Measurements from ENCODE around the gene TKFC.

The TKFC gene

GRCh38 chr11:61298663-61299244 is 34.3 kb upstream of the TKFC start:
- TF ChIP-seq, protein P1, sequence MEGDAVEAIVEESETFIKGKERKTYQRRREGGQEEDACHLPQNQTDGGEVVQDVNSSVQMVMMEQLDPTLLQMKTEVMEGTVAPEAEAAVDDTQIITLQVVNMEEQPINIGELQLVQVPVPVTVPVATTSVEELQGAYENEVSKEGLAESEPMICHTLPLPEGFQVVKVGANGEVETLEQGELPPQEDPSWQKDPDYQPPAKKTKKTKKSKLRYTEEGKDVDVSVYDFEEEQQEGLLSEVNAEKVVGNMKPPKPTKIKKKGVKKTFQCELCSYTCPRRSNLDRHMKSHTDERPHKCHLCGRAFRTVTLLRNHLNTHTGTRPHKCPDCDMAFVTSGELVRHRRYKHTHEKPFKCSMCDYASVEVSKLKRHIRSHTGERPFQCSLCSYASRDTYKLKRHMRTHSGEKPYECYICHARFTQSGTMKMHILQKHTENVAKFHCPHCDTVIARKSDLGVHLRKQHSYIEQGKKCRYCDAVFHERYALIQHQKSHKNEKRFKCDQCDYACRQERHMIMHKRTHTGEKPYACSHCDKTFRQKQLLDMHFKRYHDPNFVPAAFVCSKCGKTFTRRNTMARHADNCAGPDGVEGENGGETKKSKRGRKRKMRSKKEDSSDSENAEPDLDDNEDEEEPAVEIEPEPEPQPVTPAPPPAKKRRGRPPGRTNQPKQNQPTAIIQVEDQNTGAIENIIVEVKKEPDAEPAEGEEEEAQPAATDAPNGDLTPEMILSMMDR (IDR thresholded peaks at IDR 0.05; ENCODE audit: insufficient read depth, low read length, missing control alignments): no peak
- DNase-seq (ENCODE audit: low read depth, low spot score): no peak
- POLR2A ChIA-PET: interaction anchor here (0.6 kb wide), 1 partner anchor 9 kb away, joined by 3 read pairs; no protein-coding TSS in a partner anchor
- CTCF ChIA-PET: interaction anchor here (1.2 to 2.0 kb wide), 5 partner anchors 10 to 137 kb away, joined by 4 to 12 read pairs (median 8); no protein-coding TSS in a partner anchor
- H3K4me3 ChIP-seq (ENCODE audit: low read depth, low read length): no peak overlapping the region

DNA sequence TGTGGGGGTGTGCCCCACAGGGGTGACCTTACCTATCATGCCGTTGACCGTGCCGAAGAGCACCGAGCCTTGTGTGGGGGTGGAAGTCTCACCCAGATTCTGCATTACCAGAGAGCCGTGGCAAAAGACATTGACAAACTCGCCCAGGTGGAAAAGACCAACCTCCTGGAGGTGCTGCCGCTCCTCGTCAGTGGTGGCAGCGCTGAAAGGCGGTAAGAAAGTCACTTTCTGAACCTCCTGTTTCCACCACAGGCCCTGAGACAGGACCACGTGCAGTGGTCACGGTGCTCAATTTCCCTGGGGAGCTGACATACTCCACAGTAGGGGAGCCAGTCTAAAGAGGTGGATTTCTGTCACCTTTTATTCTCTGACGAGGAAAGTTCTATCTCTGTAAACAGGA is 30.5 kb upstream of the TKFC start:
- TF ChIP-seq, protein P1 (IDR thresholded peaks at IDR 0.05; ENCODE audit: insufficient read depth, low read length, missing control alignments): no peak
- POLR2A ChIA-PET: no interaction called here
- CTCF ChIA-PET: no interaction called here
- H3K4me3 ChIP-seq (ENCODE audit: low read depth, low read length): no peak overlapping the region
- DNase-seq (ENCODE audit: low read depth, low spot score): no peak

DNA sequence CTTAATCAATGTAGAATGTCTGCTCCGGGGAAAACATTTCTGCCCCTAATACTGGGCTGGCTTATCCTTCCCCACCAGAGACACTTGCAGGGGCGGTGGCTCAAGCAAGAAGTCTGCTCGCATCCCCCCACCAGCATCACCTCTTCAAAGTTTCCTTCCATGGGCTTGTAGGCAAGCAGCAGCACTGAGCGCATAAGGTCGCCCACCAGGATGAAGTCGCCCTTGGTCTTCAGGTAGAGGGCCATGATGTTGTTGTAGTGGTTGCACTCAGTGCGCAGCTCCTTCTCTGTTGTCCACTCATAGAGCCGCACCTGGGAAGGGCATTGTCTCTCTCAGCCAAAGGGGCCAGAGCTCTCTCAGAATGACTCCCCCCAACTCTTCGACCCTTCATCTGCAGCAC is 29.3 kb upstream of the TKFC start:
- CTCF ChIA-PET: no interaction called here
- no peak for DNase-seq (ENCODE audit: low read depth, low spot score)
- POLR2A ChIA-PET: no interaction called here
- TF ChIP-seq, protein P1 (IDR thresholded peaks at IDR 0.05; ENCODE audit: insufficient read depth, low read length, missing control alignments): no peak
- H3K4me3 ChIP-seq (ENCODE audit: low read depth, low read length): no peak overlapping the region

- ChIA-PET CTCF (interaction anchor here (0.6 to 1.2 kb wide), 3 partner anchors 10 to 140 kb away, joined by 3 read pairs; partner anchors contain the start of gene VWCE), POLR2A (no interaction called here)
- DNase-seq (ENCODE audit: low read depth, low spot score): no peak
- TF ChIP-seq, protein P1 (IDR thresholded peaks at IDR 0.05; ENCODE audit: insufficient read depth, low read length, missing control alignments): no peak
- no peak overlapping the region for H3K4me3 ChIP-seq (ENCODE audit: low read depth, low read length)
These were observed 27.6 kb upstream of the TKFC start for GRCh38 chr11:61305417-61305816.

DNA sequence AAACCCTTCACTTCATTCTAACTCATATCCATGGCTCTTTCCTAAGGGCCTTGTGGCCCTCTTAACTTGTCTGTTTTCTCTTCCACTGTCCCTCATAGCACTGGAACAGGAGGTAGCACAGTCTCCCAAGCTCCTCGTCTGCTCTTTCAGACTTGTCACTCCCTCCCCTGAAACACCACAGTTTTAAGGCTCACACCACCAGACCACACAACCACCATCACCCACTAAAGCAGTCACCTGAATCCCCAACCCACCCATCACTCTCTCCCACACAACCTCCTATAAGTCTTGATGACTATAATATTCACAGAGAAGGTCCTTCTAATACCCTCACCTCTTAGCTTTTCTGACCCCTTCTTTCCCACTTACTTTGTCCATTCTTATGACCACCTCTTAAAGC is 26.8 kb upstream of the TKFC start:
- TF ChIP-seq, protein P1 (IDR thresholded peaks at IDR 0.05; ENCODE audit: insufficient read depth, low read length, missing control alignments): no peak
- ChIA-PET POLR2A (no interaction called here), CTCF (interaction anchor here (0.8 kb wide), 1 partner anchor 11 kb away, joined by 3 read pairs; the partner anchor contains the start of gene VWCE)
- H3K4me3 ChIP-seq (ENCODE audit: low read depth, low read length): no peak overlapping the region
- no peak for DNase-seq (ENCODE audit: low read depth, low spot score)

DNA sequence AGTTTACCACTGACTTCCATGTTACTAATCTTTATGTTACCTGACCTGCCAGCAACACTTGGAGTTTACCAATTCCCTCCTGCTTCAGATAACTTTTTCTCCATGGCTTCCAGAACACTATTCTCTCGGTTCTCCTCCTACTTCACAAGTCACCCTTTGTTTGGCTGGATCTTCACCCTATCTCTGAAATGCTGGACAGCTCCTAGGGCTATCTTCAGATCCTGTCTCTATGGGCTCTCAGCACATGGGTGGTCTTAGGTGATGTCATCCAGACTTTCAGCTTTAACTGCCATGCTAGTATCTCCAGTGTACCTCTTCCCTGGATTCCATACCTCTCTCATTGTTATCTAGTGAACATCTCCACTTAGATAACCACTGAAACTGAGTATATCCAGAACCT is 25.7 kb upstream of the TKFC start:
- TF ChIP-seq, protein P1 (IDR thresholded peaks at IDR 0.05; ENCODE audit: insufficient read depth, low read length, missing control alignments): no peak
- no peak for DNase-seq (ENCODE audit: low read depth, low spot score)
- ChIA-PET POLR2A (no interaction called here), CTCF (interaction anchor here (1.0 to 2.3 kb wide), 3 partner anchors 8 to 29 kb away, joined by 3 to 8 read pairs (median 3); no protein-coding TSS in a partner anchor)
- H3K4me3 ChIP-seq (ENCODE audit: low read depth, low read length): no peak overlapping the region
